Measurements from ENCODE around the gene MSTN.

GRCh38 chr2:190060626-190061025, 1.9 kb downstream of the MSTN start:
- TF ChIP-seq POLR2A (IDR thresholded peaks at IDR 0.05): no peak
- TF ChIP-seq CTCF (IDR thresholded peaks at IDR 0.05): no peak
- no peak for TF ChIP-seq EP300 (IDR thresholded peaks at IDR 0.05)
- TF ChIP-seq POLR2AphosphoS5 (IDR thresholded peaks at IDR 0.05): no peak

Data from suprapubic skin (tissue), 4 donors.